Measurements from ENCODE around the gene SLC16A10. TPM values are rescaled to one million over a fixed set of nuclear protein-coding genes. Genes with fewer than 3 reads are reported as not detected.
"Not testable (repeated sequence)": the region's sequence is repeated elsewhere in the genome, so short reads cannot be mapped to it uniquely, and the experiment has no call there.

SLC16A10 gene
- total RNA-seq, 1 donor from 2014 or later, result 4.1 TPM

GRCh38 chr6:111087871-111088667 lies 766 bp downstream of the SLC16A10 start:
- H3K4me3 Mint-ChIP-seq (ENCODE audit: unreplicated experiment), result peak overlapping the region; percentile 90
- peak; percentile 19 for DNase-seq
- no peak overlapping the region for H3K27ac Mint-ChIP-seq (ENCODE audit: unreplicated experiment)
- H3K36me3 Mint-ChIP-seq (ENCODE audit: unreplicated experiment), result no peaks in the 10 kb centered on the region
- H3K27me3 Mint-ChIP-seq (ENCODE audit: unreplicated experiment), result peaks cover 11% of the 10 kb centered on the region
- TF ChIP-seq CTCF (IDR thresholded peaks at IDR 0.05; ENCODE audit: partially characterized antibody, unreplicated experiment), result no peak
- H3K9me3 Mint-ChIP-seq (ENCODE audit: unreplicated experiment), result peaks cover 8% of the 10 kb centered on the region
- H3K4me1 Mint-ChIP-seq (ENCODE audit: low read depth, unreplicated experiment), result no peaks in the 10 kb centered on the region

- no peak for DNase-seq
- Mint-ChIP-seq H3K36me3 (ENCODE audit: unreplicated experiment) (no peaks in the 10 kb centered on the region), H3K27me3 (ENCODE audit: unreplicated experiment) (peaks cover 11% of the 10 kb centered on the region), H3K4me3 (ENCODE audit: unreplicated experiment) (peak overlapping the region; percentile 90), H3K9me3 (ENCODE audit: unreplicated experiment) (peaks cover 8% of the 10 kb centered on the region), H3K4me1 (ENCODE audit: low read depth, unreplicated experiment) (no peaks in the 10 kb centered on the region), H3K27ac (ENCODE audit: unreplicated experiment) (no peak overlapping the region)
- TF ChIP-seq CTCF (IDR thresholded peaks at IDR 0.05; ENCODE audit: partially characterized antibody, unreplicated experiment), result no peak
Measured at GRCh38 chr6:111088668-111089003, 1.3 kb downstream of the SLC16A10 start.

- no peaks in the 10 kb centered on the region for H3K4me1 Mint-ChIP-seq (ENCODE audit: low read depth, unreplicated experiment)
- TF ChIP-seq CTCF (IDR thresholded peaks at IDR 0.05; ENCODE audit: partially characterized antibody, unreplicated experiment), result no peak
- peaks cover 8% of the 10 kb centered on the region for H3K9me3 Mint-ChIP-seq (ENCODE audit: unreplicated experiment)
- peaks cover 5% of the 10 kb centered on the region for H3K36me3 Mint-ChIP-seq (ENCODE audit: unreplicated experiment)
- H3K27me3 Mint-ChIP-seq (ENCODE audit: unreplicated experiment), result peaks cover 11% of the 10 kb centered on the region
- no peak overlapping the region for H3K4me3 Mint-ChIP-seq (ENCODE audit: unreplicated experiment)
- DNase-seq, result no peak
- no peak overlapping the region for H3K27ac Mint-ChIP-seq (ENCODE audit: unreplicated experiment)
Measured at GRCh38 chr6:111090766-111091165, 3.5 kb downstream of the SLC16A10 start.

GRCh38 chr6:111091987-111092386 lies 4.7 kb downstream of the SLC16A10 start:
- Mint-ChIP-seq H3K27ac (ENCODE audit: unreplicated experiment) (no peak overlapping the region), H3K9me3 (ENCODE audit: unreplicated experiment) (peaks cover 1% of the 10 kb centered on the region), H3K36me3 (ENCODE audit: unreplicated experiment) (peaks cover 9% of the 10 kb centered on the region), H3K27me3 (ENCODE audit: unreplicated experiment) (peaks cover 6% of the 10 kb centered on the region), H3K4me3 (ENCODE audit: unreplicated experiment) (no peak overlapping the region), H3K4me1 (ENCODE audit: low read depth, unreplicated experiment) (no peaks in the 10 kb centered on the region)
- no peak for TF ChIP-seq CTCF (IDR thresholded peaks at IDR 0.05; ENCODE audit: partially characterized antibody, unreplicated experiment)
- no peak for DNase-seq

- not testable (repeated sequence) for H3K9me3 Mint-ChIP-seq (ENCODE audit: unreplicated experiment); H3K27ac Mint-ChIP-seq (ENCODE audit: unreplicated experiment); H3K36me3 Mint-ChIP-seq (ENCODE audit: unreplicated experiment); H3K27me3 Mint-ChIP-seq (ENCODE audit: unreplicated experiment); DNase-seq; H3K4me3 Mint-ChIP-seq (ENCODE audit: unreplicated experiment); H3K4me1 Mint-ChIP-seq (ENCODE audit: low read depth, unreplicated experiment)
Measured at GRCh38 chr6:111095488-111095887, 8.2 kb downstream of the SLC16A10 start.
